PC-3 (cell line): ENCODE data around the gene SAPCD2. TPM values are rescaled to one million over a fixed set of nuclear protein-coding genes. Genes with fewer than 3 reads are reported as not detected.

ENCODE experiments used
- ATAC-seq: fragments of 200-7000 bp; cut with Tn5 transposase; 2 replicates; pipeline ENCODE4 v1.9.1; 2020; ENCODE audit warnings: mild to moderate bottlenecking, moderate library complexity
- BruUV-seq: library from RNA; stranded (reverse); fragments of 400-500 nt; replicated peaks from 2 replicates; lab custom pipeline; 2021; lab: Mats Ljungman, UMichigan
- CTCF ChIA-PET: fragments of 300-600 bp; sonication (Branson Sonifier 250); formaldehyde crosslinking; loops from one replicate; lab custom pipeline; 2022; ENCODE audit warnings: antibody characterized with exemption; lab: Charles Lee
- POLR2A ChIA-PET: fragments of 300-600 bp; sonication (Branson Sonifier 250); formaldehyde crosslinking; loops from one replicate; lab custom pipeline; 2022; ENCODE audit warnings: antibody characterized with exemption; ENCODE audit not compliant: unreplicated experiment; lab: Charles Lee
- DNase-seq: peaks from one replicate; pipeline ENCODE4 v3.0.0-alpha.2; 2015
- H2AFZ ChIP-seq: fragments of 300-600 bp; sonication (generic); 2 replicates; pipeline ENCODE4 v1.6.0; 2016; ENCODE audit warnings: antibody characterized with exemption, low read length
- H3F3A ChIP-seq: fragments of 300-600 bp; sonication (generic); one replicate; pipeline ENCODE4 v1.6.0; 2017; ENCODE audit warnings: antibody characterized with exemption, low read length, control low read depth, mild to moderate bottlenecking; ENCODE audit not compliant: unreplicated experiment
- H3K27ac ChIP-seq: fragments of 300-600 bp; sonication (generic); 2 replicates; pipeline ENCODE4 v1.5.1; 2016; ENCODE audit warnings: mild to moderate bottlenecking, low read length
- H3K27me3 ChIP-seq: fragments of 300-600 bp; sonication (generic); 2 replicates; pipeline ENCODE4 v1.6.1; 2016; ENCODE audit warnings: low read length, mixed read lengths
- H3K36me3 ChIP-seq: fragments of 300-600 bp; sonication (generic); 2 replicates; pipeline ENCODE4 v1.6.1; 2016; ENCODE audit warnings: low read depth, mixed run types, low read length, mixed read lengths
- H3K4me1 ChIP-seq: fragments of 300-600 bp; sonication (generic); 2 replicates; pipeline ENCODE4 v1.5.1; 2016; ENCODE audit warnings: low read length; ENCODE audit not compliant: insufficient read depth
- H3K4me2 ChIP-seq: fragments of 300-600 bp; sonication (generic); 2 replicates; pipeline ENCODE4 v1.6.0; 2016; ENCODE audit warnings: low read length
- H3K4me3 ChIP-seq: fragments of 300-600 bp; sonication (generic); 2 replicates; pipeline ENCODE4 v1.5.1; 2016; ENCODE audit warnings: mild to moderate bottlenecking, low read length, mixed read lengths
- H3K79me2 ChIP-seq: fragments of 300-600 bp; sonication (generic); 2 replicates; pipeline ENCODE4 v1.6.1; 2017; ENCODE audit warnings: low read length, mixed read lengths
- H3K9ac ChIP-seq: fragments of 300-600 bp; sonication (generic); 2 replicates; pipeline ENCODE4 v1.6.0; 2016; ENCODE audit warnings: mild to moderate bottlenecking, low read length
- H3K9me2 ChIP-seq: fragments of 300-600 bp; sonication (generic); replicated peaks from 2 replicates; pipeline ENCODE4 v1.6.1; 2016; ENCODE audit warnings: mixed run types, low read length, mixed read lengths
- H3K9me3 ChIP-seq: fragments of 300-600 bp; sonication (generic); 2 replicates; pipeline ENCODE4 v1.6.1; 2016; ENCODE audit warnings: low read length, mixed read lengths
- H4K20me1 ChIP-seq: fragments of 300-600 bp; sonication (generic); 2 replicates; pipeline ENCODE4 v1.6.1; 2016; ENCODE audit warnings: low read length, mixed read lengths
- CTCF ChIP-seq: fragments of 300-600 bp; sonication (generic); conservative IDR thresholded peaks from 2 replicates; pipeline ENCODE4 v1.5.1; 2017; ENCODE audit warnings: antibody characterized with exemption, low read depth, mild to moderate bottlenecking, low read length
- EZH2 ChIP-seq: fragments of 300-600 bp; sonication (generic); IDR thresholded peaks from one replicate; pipeline ENCODE4 v1.6.1; 2017; ENCODE audit warnings: antibody characterized with exemption, mild to moderate bottlenecking, low read length; ENCODE audit not compliant: unreplicated experiment
- EZH2phosphoT487 ChIP-seq: fragments of 300-600 bp; sonication (generic); IDR thresholded peaks from 2 replicates; pipeline ENCODE4 v1.6.1; 2018; ENCODE audit warnings: mild to moderate bottlenecking, antibody characterized with exemption, low read length, borderline replicate concordance
- intact Hi-C: fragments of 100-400 bp; cut with micrococcal nuclease; formaldehyde crosslinking; loops from 2 replicates; pipeline ENCODE4 v1.9.0; 2023
- total RNA-seq: library from RNA; depleted of rRNA; stranded (reverse); fragments of >200 nt; gene quantifications from 2 replicates; pipeline ENCODE4 v1.2.3, GENCODE V29; 2014

SAPCD2 gene
- total RNA-seq, 1 experiment from 2014 or later = 98.4 TPM

- Histone ChIP-seq H3K36me3 (no peaks in the 10 kb centered on the region), H4K20me1 (no peaks in the 10 kb centered on the region), H3K9ac (no peak overlapping the region), H3K9me3 (no peaks in the 10 kb centered on the region), H3K4me2 (no peak overlapping the region), H3K4me1 (0 out of 2 replicates have a peak, but pooled peaks cover 4% of the 10 kb centered on the region), H3K27me3 (no peaks in the 10 kb centered on the region), H3K27ac (no peak overlapping the region), H3K9me2 (no peaks in the 10 kb centered on the region), H2AFZ (no peak overlapping the region), H3F3A (no peaks in the 10 kb centered on the region), H3K4me3 (no peak overlapping the region), H3K79me2 (0 out of 2 replicates have a peak, but pooled peaks cover 5% of the 10 kb centered on the region)
- ChIA-PET CTCF (interaction anchor here (1.0 kb wide), 1 partner anchor 14 kb away, joined by 3 read pairs; no protein-coding TSS in a partner anchor), POLR2A (no interaction called here)
- TF ChIP-seq CTCF (no peak), EZH2 (no peak), EZH2phosphoT487 (no peak)
- DNase-seq = no peak
- no TSS peak for BruUV-seq
- ATAC-seq = no peak
- intact Hi-C loops = no loop called here
Observed at GRCh38 chr9:137021568-137021978, 48.8 kb downstream of the SAPCD2 start.

GRCh38 chr9:137020771-137021567 is 49.4 kb downstream of the SAPCD2 start:
- Histone ChIP-seq H3K9ac (no peak overlapping the region), H3K9me2 (no peaks in the 10 kb centered on the region), H3K79me2 (no peaks in the 10 kb centered on the region), H3K27me3 (no peaks in the 10 kb centered on the region), H3K4me1 (0 out of 2 replicates have a peak, but pooled peaks cover 4% of the 10 kb centered on the region), H3K4me2 (no peak overlapping the region), H2AFZ (no peak overlapping the region), H4K20me1 (no peaks in the 10 kb centered on the region), H3K27ac (no peak overlapping the region), H3K9me3 (no peaks in the 10 kb centered on the region), H3K36me3 (no peaks in the 10 kb centered on the region), H3F3A (no peaks in the 10 kb centered on the region), H3K4me3 (no peak overlapping the region)
- intact Hi-C loops = no loop called here
- TF ChIP-seq EZH2 (no peak), CTCF (no peak), EZH2phosphoT487 (no peak)
- no peak for DNase-seq
- POLR2A ChIA-PET = no interaction called here
- no TSS peak for BruUV-seq
- ATAC-seq = no peak
- CTCF ChIA-PET = no interaction called here
